HUDEP-2 (cell line): Measurements from ENCODE around the gene THRA.

Experiments
- DNase-seq, 76 experiments: peaks; one replicate each; lab custom pipeline; 2025; ENCODE audit not compliant: unreplicated experiment in 76 of 76; lab: John Stamatoyannopoulos, UW

The THRA gene

GRCh38 chr17:40025991-40026815 lies 36.6 kb upstream of the THRA start:
- DNase-seq, result no peak

GRCh38 chr17:40026816-40027613 lies 35.8 kb upstream of the THRA start:
- peak in 70 of 76 experiments; percentile 5 to 82 (median 60) for DNase-seq

GRCh38 chr17:40027614-40028012 lies 35.2 kb upstream of the THRA start:
- no peak for DNase-seq

DNA sequence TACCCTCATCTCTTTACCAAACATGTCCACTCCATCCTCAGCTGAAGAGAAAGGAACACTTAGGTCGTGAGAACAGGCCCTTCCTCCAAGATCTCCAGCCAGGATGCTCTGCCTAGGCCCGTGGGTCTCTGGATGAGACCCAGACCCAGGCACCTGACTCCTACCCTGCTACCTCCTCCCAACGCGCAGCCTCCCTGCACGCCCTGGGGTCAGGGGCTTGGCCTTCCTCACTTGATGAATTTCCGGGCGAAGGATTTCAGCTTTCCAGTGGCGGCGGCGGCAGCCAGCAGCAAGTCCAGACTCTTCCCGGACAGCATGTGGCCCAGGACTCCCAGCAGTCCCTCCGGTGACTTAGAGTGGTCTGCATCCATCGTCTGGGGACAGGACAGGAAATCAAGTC lies 34.2 kb upstream of the THRA start:
- no peak for DNase-seq

DNA sequence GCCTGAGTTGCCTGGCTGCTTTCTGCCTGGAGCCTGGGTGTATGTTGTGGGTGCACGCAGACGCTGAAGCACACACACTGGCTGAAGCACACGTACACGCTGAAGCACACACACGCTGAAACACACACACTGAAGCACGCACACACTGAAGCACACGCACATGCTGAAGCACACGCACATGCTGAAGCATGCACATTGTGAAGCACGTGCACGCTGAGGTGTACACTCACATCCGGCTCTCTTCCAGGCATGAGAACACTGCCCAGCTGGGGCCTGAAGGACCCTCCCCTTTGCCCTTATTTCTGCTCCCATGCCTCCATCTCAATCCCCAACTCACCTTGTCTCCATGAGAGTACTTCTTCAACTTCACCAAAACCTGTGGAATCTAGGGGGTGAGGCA lies 31.1 kb upstream of the THRA start:
- no peak for DNase-seq

- no peak for DNase-seq
These were observed 30.1 kb upstream of the THRA start for GRCh38 chr17:40032322-40033320.

GRCh38 chr17:40033339-40033738 lies 29.4 kb upstream of the THRA start:
- no peak for DNase-seq

DNA sequence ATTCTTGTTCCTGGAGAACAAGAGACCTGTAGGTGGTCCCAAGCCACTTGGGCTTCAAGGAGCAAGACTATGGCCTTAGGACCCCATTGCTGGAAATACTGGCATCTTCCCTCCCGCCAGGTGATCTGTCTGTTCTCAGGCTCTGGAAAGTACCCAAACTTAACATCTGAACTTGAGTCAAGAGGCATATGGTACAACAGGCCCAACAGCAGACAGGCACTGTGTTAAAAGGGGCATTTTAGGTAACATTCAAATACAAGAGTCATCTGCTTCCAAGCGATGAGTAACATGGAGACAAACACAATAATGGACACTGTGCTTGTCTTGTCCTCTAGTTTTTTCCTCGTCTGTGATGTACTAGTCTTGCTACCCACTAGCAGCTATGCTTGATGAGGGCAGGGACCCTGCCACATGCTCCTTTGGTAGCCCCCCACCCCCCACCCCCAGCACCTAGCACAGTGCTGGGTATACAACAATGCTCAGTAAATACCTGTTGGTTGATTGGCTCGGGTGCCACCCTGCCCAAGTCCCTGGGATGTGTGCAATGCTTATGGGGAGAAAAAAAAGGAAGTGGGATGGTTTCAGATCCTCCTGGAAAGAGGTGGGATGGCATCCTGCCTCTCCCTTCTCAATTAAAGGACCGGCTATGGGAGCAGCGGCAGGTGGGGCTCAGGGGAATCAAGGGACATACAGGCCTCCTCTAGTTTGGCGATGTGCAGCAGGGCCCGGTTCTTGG lies 28.2 kb upstream of the THRA start:
- no peak for DNase-seq

DNA sequence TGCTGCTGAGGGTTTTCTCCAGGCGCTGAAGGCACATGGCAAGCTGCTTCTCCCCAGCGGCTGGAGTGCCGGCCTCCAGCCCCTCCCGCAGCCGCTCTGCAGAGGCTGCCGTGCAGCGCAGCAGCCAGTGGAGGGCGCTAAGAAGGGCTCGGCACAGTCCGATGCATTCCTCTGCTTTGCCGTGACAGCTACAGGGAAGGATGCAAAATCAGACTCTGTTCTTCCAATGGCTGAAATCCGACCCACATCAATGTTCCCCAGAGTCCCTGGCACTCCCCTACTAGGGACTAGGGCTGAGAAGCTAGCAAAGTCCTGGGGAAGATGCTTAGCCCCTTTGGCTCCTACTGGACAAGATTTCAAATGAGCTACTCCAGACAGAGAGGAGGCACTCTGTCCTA lies 27.6 kb upstream of the THRA start:
- peak in 27 of 76 experiments; percentile 3 to 59 (median 16) for DNase-seq

DNA sequence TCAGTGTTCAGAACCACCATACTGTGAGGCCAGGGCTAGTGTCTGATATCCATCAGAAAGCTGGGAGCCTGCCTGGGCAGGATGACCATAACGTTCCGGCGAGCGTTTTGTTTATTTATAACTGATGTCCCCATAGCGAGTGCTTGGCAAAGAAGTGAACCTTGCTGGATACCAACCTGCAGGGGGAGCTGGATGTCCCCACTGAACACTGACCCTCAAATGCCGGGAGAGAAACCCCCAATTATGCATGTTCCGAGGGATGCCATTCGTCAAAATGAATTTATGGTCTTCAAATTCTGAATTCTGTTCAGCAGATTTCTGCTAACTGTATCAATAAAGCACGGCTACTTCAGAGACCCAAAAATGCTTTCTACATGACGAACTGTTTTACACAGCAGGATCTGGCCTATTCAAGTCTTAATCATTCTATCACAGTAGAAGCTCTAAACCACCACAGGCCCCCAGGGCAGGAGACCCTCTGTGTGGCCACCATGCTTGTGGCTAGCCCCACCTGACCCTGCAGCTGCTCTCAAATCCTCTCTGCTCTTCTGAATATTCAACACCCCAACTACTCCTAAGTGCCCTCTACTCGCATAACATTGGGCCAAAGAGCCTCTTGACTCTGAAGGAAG lies 23.8 kb upstream of the THRA start:
- peak in 11 of 76 experiments; percentile 4 to 34 (median 17) for DNase-seq

- no peak for DNase-seq
These were observed 21.6 kb upstream of the THRA start for GRCh38 chr17:40041196-40041595.

DNA sequence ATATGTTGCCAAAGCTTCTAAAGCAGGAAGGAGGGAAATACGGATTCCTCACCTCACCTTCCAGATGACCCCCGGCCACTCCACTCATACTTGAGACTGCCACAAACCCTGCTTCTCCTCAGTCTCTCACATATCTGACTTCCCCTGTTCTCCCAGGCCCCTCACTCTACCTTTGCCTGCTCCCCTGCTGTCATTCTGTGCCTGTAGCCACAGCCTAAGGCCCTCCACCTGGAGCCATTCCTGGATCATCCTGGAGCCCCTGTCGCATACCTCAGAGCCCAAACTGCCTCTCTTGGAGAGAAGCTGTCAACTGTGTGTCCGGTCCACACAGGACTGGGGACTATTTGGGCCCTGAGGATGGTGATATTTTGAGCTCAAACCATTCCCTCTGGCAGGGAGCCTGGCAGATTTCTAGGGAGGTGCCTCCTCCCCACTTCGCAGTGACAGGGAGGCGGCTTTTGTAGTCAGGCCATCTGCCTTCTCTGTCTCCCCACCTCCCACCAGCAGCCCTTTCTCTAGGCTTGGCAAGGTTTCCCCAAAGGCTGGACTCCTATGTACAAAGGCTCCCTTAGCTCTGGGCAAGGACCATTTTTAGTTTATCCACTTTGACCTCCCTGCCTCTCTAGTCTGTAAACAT lies 6.3 kb upstream of the THRA start:
- peak in 18 of 76 experiments; percentile 7 to 38 (median 16) for DNase-seq

- DNase-seq, result no peak
These were observed 4.5 kb upstream of the THRA start for GRCh38 chr17:40058186-40058784.

DNA sequence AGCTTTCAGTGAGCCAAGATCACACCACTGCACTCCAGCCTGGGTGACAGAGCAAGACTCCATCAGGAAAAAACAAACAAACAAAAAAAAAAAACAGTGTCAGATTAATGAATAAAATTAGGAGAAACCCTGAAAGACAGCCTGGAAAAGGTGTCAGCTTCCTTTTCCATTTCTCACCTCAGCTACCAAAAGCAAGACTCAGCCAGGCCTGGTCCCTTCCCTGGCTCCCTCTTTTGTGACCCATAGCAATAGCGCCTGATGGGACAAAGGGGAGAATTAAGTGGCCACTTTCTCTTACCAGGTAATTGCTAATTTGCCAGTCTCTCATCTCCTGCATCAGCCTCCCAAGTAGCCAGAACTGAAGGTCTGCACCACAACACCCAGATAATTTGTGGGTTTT lies 3.9 kb upstream of the THRA start:
- DNase-seq, result no peak

DNA sequence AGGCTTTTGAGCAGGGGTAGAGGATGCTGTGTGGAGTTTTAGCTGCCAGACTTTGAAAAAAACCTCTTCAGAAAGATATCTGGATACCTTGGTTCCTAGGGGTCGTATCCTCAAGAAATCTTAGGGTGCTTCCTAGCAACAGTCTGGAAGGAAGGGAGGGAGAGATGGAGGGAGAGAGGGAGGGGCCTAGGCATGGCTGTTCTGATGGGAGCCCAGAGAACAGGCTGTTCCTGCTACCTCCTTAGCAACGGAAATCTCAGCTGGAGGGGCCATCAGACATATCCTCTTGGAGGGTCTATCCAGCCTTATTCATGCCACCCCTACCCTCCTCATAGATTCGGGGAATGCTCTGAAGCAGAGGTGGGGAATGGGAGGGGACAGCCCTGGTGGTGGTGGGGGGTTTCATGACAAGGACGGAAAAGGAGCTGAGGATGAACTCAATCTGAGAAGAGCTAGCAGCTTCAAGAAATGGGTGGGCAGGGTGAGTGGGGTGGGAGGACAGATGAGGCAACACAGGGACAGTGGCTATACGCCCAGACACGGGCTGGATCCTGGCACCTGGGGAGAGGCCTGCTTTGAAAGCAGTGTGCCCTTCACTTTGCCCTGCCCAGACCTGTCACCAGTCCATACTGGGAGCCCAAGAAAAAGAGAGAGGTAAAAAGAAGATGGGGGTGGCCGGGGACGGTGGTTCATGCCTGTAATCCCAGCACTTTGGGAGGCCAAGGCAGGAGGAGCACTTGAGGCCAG lies 2.9 kb upstream of the THRA start:
- DNase-seq, result no peak

GRCh38 chr17:40060887-40061608 lies 1.7 kb upstream of the THRA start:
- no peak for DNase-seq

DNA sequence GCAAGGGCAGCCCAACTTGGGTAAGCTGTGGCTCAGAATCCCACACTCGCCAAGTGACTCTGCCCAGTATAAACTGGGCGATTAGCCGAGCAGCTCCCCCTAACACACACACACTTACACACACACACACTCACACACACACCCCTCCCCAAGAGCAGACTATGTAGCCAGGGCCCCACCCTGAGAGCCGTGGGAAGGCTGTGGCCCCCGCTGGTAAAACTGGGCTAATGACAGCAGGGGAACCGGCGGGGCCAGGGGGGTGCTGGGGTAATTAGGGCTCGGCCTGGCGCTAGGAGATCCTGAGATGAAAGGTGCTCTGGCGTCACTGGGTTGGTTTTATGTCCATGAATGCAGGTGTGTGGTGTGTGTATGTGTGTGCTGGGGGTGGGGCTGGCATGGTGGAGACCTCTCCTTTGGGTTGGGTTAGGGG lies 1.1 kb upstream of the THRA start:
- DNase-seq, result no peak
